HG03457 (cell line): ENCODE measurements around the gene LST1.
"Not testable (repeated sequence)": the region's sequence is repeated elsewhere in the genome, so short reads cannot be mapped to it uniquely, and the experiment has no call there.

Source experiments
- ATAC-seq: cut with Tn5 transposase; IDR thresholded peaks from one replicate; pipeline ENCODE4 v1.9.1; 2021; ENCODE audit warnings: moderate number of reproducible peaks; ENCODE audit not compliant: unreplicated experiment

LST1 gene

DNA sequence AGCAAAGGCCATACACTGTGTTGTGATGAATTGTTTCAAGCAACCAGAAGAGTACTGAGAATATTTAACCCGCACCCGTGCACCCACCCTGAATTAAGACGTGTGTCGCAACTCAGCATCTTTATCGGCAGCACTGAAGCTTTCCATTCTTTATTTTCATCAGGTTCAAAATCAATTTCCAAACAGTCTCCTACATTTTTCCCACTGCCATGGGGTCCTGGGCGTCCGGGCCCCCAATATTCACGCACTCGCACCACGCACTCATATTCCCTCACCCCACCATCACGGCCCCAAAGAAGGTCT is 5.7 kb upstream of the LST1 start:
- no peak for ATAC-seq

DNA sequence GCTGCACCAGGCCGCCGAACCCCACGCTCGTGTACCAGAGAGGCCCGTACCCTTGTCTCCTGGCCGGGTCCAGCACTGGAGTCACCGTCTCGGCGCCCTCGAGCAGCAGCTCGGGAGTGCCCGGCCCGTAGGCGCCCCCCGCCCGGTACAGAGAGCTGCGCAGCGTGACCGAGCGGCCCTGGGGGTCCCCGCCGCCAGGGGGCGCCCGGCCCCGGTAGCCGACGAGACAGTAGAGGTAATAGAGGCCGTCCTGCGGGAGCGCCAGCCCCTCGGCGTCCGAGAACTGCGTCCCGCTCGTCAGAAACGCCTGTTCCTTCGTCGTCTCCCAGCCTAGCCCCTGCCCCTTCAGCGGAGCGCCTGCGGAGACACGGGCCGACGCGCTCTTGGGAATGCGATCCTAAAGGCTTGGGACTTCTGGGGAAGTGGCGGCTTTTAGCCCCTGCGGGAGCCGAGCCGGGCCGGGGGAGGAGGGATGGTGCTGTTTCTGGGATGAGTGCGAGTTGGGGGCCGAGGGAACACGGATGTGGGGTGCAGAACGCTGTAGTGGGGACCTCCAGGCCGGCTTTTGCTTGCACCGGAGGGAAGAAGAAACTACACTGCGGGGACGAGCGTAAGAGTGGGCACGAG is 5.2 kb upstream of the LST1 start:
- ATAC-seq: no peak

DNA sequence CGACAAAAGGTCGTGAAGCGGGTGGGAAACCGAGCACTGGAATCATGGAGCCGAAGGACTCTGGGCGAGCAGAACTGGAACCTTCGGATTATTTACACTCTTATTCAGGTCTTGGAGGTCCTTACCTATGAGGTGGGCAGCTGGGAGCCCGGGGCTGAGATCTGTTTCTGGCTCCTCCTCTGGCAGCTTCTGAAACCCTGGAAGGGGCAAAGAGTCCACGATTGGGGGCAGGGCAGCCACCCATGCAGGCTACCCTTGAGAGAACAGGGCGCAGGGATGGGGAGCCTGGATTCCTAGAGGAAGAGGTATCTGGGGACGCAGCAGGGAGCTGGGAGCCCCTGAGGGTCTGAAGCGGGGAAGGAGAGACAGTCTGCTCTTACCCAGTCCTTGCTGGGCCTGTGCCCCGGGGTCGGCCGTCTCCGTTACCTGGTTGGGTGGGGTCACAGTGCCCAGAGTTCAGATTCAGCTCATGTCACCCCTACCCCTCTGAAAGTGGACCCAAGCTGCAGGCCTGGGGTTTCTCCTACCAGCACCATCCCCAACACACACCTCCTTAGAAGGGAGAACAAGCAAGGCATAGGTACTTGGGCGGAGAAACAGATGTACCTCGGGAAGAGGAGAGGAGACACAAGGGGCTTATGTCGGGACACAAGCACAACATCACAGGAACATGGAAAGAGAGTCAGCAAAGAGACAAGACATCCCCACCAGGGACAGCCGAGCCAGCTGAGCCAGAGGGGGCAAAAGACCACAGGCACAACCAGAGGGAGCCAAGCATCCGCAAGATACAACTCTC is 4.4 kb upstream of the LST1 start:
- ATAC-seq: no peak

DNA sequence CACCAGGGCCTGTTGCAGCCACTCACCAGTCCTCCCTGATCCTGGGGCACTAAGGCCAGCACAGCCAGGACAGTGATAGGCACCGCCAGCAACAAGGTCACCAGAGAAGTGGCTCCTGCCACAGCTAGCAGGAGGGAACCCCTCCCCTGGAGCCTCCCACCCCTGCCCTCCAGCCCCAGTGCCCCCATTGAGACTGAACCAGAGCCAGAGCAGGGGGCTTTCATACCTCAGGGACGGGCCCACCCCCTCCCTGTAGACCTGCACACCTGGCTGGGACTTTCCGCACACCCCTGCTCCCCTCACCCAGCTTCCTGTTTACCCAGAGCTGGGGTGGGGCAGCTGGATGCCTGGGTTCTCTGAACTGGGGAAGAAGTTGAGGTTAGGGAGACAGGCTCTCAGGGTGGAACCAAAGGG is 3.8 kb upstream of the LST1 start, which contains the start of gene LTB:
Gene LTB, minus strand, starts transcription at position 195 of the 414 bp plus-strand sequence. Its CDS starts 7 bp downstream, at position 188.
- no peak for ATAC-seq

DNA sequence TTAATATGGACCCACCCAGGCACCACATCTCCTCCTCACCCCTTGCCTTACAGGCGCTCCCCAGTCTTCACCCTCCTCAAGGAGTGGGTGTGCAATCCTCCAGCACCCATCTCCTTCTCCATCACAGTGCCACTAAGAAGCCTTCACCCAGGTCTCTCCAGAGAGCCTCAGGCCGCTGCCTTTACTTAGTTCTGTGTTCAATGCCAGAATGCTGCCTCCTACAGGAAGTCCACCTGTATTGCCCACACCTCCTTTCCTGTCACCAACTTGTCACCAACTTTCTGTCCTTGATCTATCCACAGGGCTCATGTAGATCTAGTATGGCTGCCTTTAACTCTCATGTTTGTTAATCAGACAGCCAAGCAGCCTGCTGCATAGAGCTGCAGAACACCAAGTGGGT is 586 bp upstream of the LST1 start:
- ATAC-seq: no peak

DNA sequence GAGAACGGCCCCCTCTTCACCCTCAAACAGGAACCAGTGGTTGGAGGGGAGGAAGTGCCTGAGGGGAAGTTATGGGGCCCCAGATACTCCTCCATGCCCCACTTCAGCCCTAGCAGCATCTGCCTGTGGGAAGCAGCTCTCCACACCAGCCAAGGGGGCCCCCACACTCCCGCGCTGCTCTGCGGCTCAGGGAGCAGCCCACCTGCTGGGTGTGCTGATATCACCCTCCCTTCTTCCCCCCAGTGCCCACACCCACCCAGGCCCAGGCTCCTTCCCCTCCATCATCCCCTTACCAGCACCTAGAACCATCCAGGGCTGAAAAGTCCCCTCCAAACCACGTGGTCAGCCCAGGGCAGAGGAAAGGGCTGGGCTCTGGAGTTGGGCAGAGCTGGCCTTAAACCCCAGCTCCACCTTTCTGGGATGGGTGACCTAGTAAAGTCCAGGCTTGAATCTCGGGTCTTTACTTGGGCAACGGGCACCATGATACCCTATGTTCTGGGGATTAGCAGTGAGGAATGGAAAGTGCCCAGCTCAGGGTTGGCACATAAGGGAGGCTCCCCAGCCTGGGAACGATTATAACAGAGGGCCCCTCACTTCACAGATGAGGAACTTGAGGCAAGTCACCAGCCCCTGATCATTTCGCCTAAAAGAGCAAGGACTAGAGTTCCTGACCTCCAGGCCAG is 663 bp downstream of the LST1 start:
- ATAC-seq: no peak

DNA sequence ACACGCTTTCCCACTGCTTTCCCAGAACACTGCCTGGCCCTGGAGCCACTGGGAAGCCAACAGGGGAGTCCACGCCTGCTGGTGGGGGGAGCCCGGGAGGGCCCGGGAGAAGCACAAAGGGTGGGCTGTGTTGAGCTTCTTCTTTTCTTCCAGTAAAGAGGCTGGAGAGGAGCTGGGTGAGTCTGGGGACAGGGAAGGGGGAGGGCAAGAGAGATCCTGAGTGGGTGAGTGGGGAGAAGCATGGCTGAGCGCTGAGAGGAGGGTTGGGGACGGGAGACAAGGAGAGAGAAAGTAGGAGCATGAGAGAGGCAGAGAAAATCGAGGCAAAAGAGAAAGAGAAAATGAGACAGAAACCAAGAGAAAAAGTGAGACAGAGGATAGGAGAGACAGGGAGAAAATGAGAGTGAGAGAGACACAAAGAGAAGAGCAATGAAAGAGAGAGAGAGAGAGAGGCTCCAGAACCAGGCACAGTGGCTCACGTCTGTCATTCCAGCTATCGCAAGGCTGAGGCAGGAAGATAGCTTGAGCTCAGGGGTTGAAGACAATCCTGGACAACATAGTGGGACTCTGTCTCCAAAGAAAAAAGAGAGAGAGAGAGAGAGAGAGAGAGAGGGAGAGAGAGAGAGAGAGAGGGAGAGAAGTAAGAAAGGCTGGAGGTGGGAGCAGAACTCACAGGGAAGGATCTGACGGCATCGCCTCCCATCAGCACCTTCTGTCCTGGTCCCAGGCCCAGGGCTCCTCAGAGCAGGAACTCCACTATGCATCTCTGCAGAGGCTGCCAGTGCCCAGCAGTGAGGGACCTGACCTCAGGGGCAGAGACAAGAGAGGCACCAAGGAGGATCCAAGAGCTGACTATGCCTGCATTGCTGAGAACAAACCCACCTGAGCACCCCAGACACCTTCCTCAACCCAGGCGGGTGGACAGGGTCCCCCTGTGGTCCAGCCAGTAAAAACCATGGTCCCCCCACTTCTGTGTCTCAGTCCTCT is 2.0 kb downstream of the LST1 start:
- ATAC-seq: no peak

DNA sequence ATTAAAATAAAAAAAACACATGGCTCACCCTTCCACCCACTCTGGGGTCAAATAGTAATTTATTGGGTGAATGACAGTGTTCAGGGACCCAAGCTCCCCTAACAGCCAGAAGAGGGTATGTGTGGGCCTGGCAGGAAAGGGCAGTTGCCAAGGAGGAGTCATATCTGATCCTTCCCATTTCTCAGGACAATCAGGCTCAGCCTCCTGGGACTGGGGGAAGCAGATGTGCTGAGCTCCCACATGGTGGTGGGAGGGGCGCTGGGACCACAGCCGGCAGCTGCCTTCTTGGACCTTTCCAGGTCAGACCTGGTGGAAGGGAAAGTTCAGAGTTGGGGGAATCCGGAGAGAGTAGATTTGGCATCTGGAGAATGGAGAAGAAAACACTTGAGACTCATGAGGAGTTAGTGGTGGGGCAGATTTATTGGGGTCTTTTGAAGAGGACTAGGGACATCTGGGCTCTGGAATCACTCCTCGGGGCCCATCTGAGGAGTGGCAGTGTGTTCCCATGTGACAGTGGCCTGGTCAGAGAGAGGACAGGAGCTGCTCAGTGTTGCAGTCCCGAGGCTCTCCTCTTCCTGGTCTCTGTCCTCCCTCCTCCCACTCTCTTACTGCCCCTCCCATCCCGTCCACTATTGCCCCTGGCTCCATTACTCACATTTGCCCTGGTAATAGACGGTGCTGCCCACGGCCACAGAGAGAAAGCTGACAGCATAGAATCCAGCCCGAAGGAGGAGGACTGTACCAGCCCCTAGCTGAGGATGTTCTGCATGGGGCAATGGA is 3.0 kb downstream of the LST1 start:
- no peak for ATAC-seq

DNA sequence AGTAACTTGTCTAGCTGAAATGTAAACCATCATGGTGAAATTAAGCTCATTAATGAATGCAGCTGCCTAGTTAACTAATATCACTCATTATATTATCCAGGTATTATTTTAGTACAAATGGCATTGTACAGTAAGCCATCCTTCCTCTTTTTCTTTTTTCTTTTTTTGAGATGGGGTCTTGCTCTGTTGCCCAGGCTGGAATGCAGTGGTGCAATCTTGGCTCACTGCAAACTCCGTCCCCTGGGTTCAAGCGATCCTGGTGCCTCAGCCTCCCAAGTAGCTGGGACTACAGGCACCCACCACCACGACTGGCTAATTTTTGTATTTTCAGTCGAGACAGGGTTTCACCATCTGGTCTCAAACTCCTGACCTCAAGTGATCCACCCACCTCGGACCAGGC is 4.6 kb downstream of the LST1 start:
- ATAC-seq: not testable (repeated sequence)

DNA sequence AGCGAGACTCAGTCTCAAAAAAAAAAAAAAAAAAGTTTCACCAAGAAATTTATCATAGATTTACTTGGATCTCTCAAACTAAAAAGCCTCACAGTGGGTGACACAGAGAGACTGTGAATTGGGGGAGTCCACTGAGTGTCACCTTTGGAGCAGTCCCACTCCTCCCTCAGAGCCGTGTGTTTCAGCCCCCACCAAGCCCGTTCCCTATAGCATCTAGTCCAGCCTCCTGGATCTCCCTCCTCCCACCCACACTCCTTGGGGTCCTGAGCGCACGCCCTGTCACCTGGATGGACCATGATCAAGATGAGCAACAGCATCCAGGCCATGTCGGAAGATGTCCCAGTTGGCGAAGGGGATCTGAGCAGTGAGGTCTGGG is 6.3 kb downstream of the LST1 start:
- ATAC-seq: no peak

DNA sequence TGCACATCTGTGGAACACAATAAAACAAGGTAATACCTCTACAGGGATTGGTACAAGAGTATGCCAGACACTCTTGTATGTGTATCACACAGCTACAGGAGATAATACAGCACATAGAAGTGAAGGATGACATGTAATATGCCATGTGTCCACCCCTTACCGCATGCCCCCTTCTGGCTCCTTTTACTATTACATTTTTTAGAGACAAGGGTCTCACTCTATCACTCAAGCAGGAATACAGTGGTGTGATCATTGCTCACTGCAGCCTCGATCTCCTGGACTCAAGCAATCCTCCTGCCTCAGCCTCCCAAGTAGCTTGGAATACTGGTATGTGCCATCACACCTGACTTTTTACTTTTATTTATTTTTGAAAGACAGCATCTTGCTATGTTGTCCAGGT is 10.9 kb downstream of the LST1 start:
- no peak for ATAC-seq

DNA sequence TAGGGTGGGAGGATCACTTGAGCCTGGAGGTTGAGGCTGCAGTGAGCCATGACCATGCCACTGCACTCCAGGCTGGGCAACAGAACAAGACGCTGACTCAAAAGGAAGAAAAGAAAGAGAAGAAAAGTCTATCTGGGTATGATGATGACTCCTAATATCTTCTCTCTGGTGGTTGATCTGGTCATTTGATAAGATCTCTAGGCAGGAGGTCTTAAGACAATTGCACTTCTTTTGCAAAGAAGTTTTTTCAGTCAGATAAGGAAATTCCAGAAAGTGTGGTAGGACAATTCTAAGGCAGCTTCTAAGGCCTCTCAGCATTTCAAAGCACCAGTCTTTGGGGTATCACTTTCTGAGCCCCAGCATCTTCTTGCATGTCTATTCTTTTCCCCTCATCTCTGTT is 21.2 kb downstream of the LST1 start:
- no peak for ATAC-seq

DNA sequence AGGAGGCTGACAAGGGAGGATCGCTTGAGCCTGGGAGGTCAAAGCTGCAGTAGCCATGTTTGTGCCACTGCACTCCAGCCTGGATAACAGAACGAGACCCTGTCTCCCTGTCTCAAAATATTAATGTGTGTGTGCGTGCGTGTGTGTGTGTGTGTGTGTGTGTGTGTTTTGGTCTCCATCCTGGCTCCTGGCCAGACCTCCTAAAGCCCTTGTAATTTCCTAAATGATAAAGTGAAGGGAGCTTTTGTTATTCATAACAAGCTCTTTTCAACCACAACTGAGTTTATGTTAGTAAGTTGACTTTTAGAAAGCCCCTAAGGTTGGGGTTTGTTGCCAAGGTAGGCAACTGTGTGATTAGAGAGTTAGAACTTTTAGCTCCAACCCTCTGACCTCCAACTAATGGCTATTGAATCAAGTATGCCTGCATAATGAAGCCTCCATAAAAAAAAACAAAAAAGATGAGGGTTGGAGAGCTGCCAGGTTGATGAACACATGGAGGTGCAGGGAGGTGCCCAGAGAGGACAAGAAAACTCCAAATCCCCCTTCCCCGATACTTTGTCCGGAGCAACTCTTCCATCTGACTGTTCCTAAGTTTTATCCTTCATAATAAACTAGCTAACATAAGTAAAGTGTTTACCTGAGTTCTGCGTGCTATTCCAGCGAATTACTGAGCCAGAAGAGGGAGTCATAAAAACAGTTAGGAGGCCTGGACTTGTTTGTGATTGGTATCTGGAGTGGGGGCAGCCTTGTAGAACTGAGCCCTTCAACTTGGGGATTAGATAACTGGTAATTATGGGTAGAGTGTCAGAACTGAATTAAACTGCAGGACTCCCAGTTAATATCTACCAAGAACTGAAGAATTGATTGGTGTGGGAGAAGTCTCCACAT is 23.7 kb downstream of the LST1 start:
- no peak for ATAC-seq

DNA sequence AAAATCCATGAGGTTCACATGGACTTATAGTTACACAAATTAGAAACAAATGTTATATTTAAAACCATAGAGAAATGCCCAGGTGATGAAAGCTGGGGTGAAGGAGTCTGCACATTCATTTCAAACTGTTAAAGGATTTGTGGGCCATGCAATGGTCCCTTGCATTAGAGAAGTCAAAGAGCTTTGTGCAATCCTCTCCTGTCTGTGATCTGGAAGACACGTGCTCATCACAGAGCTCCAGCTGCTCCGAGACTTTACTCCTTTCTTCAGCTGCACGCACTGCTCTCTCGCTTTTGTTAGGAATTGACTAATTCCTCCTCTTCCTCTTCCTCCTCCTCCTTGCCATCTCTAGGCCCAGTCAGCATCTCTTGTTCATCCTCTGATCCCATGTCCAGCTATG is 24.9 kb downstream of the LST1 start:
- ATAC-seq: no peak

DNA sequence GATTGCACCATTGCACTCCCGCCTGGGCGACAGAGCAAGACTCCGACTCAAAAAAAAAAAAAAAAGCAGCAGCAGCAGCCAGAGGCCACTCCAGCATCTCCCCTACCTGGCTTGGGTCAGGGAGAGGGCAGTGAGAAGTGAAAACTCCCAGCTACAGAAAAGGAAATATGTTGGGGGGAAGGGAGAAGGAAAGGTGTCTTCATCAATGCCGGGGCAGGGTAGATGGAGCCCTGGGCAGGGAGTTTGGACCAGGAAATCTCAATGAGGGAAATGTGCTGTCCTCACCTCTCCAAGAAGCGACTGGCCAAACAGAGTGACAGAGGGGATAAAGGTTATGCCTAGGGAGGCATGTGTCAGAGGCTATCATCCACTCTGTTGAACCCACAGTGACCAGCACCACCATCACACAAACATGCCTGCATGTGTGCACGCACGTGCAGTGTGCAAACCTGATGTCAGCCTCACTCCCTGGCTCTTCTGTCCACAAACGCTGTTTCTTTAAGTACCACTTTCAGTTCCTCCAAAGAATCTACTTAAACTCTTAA is 28.1 kb downstream of the LST1 start:
- ATAC-seq: no peak

DNA sequence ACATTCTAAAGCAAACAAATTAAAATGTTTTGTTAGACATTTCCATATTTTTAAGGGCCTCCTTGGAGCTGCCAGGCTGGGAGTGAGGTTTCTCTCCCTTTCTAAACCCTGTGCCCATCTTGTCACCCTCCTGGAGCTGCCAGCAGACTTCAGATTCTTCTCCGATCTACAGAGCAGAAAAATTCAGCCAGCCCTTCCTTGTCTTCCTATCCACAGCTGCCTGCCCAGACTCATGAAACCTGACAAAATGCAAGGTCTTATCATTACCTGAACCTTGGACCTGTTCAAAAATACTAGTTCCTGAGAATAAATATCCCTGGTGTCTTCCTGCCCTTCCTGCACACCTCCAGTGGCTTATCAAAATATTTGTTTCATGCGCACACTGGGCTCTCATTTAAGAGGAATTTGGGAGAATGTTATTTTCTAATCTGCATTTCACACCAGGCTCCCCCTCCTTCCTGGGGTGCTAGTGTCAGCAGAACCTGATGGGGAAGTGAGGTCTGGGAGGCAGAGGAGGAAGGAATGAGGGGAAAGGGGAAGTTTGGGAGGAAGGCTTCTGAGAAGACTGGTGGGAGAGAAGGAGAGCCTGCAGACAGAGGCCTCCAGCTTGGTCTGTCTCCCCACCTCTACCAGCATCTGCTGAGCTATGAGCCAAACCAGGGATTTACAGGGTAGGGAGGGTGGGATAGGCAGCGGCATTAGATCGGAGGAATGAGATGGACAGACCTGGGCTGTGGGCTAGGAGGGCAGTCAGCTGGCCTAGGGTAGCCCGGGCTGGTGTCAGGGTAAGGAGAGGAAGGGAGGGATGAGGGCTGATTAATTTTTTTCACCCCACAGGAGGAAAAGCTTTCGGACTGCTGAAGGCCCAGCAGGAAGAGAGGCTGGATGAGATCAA is 28.9 kb downstream of the LST1 start, which contains the start of gene AIF1:
Gene AIF1, plus strand, starts transcription at position 551 of the 895 bp plus-strand sequence. Its CDS starts 96 bp downstream, at position 647.
- ATAC-seq: no peak

DNA sequence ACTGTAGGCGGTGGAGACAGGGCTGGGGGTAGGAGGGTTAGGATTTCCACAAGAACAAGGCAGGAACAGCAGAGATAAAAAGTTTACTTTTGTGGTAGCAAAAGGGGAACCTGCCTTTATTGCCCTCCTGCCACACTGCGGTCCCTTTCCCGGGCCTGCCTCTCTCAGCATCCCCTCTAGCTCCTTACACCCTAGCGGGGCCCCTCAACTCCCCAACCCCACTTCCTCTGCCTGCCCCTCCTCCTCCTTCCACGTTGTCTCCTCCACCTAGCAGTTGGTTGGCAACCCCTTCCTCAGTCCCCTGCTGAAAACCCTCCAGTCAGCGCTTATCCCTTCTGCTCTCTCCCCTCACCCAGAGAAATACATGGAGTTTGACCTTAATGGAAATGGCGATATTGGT is 29.7 kb downstream of the LST1 start:
- no peak for ATAC-seq

DNA sequence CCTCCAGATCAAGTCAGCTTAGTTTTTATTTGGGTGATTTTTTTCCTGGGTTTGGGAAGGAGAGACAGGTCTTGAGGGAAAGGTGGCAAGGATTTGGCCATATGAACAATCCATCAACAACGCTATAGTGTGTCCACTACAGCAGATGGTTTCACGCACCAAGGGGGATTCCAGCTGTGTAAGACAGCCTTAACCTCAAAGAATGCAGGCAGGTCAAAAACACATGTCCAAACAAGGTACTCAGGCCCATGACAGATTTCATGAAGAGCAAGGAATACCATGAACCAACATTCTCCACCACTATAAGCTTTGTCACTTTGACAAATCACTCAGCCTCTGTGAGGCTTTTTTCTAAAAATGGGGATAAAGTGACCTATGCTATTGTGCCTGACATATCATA is 30.9 kb downstream of the LST1 start:
- ATAC-seq: no peak
